Stomach (tissue), 9 donors: Measurements from ENCODE around the gene GALNT17. TPM values are rescaled to one million over a fixed set of nuclear protein-coding genes. Genes with fewer than 3 reads are reported as not detected.

ENCODE experiments used
- DNase-seq, 2 donors: peaks; one replicate each; pipeline versions ENCODE4 v3.0.0 to v3.0.0-alpha.2; 2013 to 2019
- H3K27ac ChIP-seq, 5 donors: fragments of 200-600 bp in 4 of 5; sonication (generic) in 4 of 5; one replicate each; pipeline ENCODE4 v1.5.1; 2013 to 2019; ENCODE audit warnings: mild to moderate bottlenecking in 1 of 5, moderate library complexity in 1 of 5
- H3K27me3 ChIP-seq, 3 donors: fragments of 200-600 bp; sonication (generic); one replicate each; pipeline ENCODE4 v1.5.1; 2017 to 2019; ENCODE audit warnings: mixed run types in 1 of 3
- H3K36me3 ChIP-seq, 4 donors: fragments of 200-600 bp; sonication (generic); 1 replicate in 3 of 4; 2 replicates in 1 of 4; pipeline ENCODE4 v1.5.1; 2016 to 2019
- H3K4me1 ChIP-seq, 4 donors: fragments of 200-600 bp; sonication (generic); one replicate each; pipeline ENCODE4 v1.5.1; 2016 to 2019
- H3K4me3 ChIP-seq, 4 donors: fragments of 200-600 bp; sonication (generic) in 3 of 4; one replicate each; pipeline ENCODE4 v1.5.1; 2016 to 2019; ENCODE audit warnings: mild to moderate bottlenecking in 1 of 4
- H3K9me3 ChIP-seq, 4 donors: fragments of 200-600 bp; sonication (generic); one replicate each; pipeline ENCODE4 v1.5.1; 2016 to 2019
- CTCF ChIP-seq, 7 experiments: fragments of 450-650 bp in 4 of 7; fragments of 200-600 bp in 3 of 7; sonication (generic) in 3 of 7; IDR thresholded peaks; one replicate each; pipeline ENCODE4 v1.5.1; 2016 to 2019; ENCODE audit warnings: antibody characterized with exemption in 7 of 7, control low read depth in 2 of 7, mild to moderate bottlenecking in 1 of 7
- EP300 ChIP-seq: sonication (generic); formaldehyde crosslinking; IDR thresholded peaks from one replicate; pipeline ENCODE4 v1.6.1; 2017; ENCODE audit warnings: antibody characterized with exemption
- POLR2A ChIP-seq, 4 donors: fragments of 450-650 bp; IDR thresholded peaks; one replicate each; pipeline ENCODE4 v1.6.1; 2016; ENCODE audit warnings: antibody characterized with exemption in 4 of 4, control low read depth in 2 of 4, mild to moderate bottlenecking in 1 of 4, moderate library complexity in 1 of 4
- POLR2AphosphoS5 ChIP-seq, 3 donors: sonication (generic); formaldehyde crosslinking; IDR thresholded peaks; one replicate each; pipeline ENCODE4 v1.6.1; 2016; ENCODE audit warnings: antibody characterized with exemption in 3 of 3
- WGBS, 5 donors: extraction: QIAGEN DNeasy Blood & Tissue Kit in 3 of 5; methylation state at CpG; one replicate each; pipeline versions ENCODE4 v1.1.5 to v1.1.7; 2013 to 2018; 5-methylcytosine and 5-hydroxymethylcytosine counted together
- intact Hi-C: fragments of 100-400 bp; cut with DNase I; formaldehyde crosslinking; loops from one replicate; pipeline ENCODE4 v1.15.1; 2023; ENCODE audit warnings: low total_unique reads
- polyA plus RNA-seq, 3 donors: library from polyadenylated mRNA; stranded (reverse); fragments of 200-250 nt; gene quantifications; one replicate each; pipeline ENCODE4 v1.2.3, GENCODE V29; 2013
- total RNA-seq, 5 donors: library from RNA; depleted of rRNA; stranded (reverse); fragments of >200 nt; gene quantifications; one replicate each; pipeline versions ENCODE4 v1.1.0 to v1.2.3, GENCODE V29; 2014 to 2016
- donor health status: healthy with polysubstance abuse.
- donor health status: Bipolar disorder and iron deficiency.
- donor health status: healthy.

The GALNT17 gene
- total and polyA plus RNA-seq, 8 donors, result 0.76 to 12.5 (median 1.6) TPM; not detected in 1

- TF ChIP-seq POLR2A (IDR thresholded peaks at IDR 0.05), result no peak
- no peak for TF ChIP-seq CTCF (IDR thresholded peaks at IDR 0.05)
- TF ChIP-seq EP300, result no peak
- TF ChIP-seq POLR2AphosphoS5 (IDR thresholded peaks at IDR 0.05), result no peak
- no peak for DNase-seq
- Histone ChIP-seq H3K36me3 (no peaks in the 10 kb centered on the region), H3K4me1 (no peaks in the 10 kb centered on the region), H3K4me3 (no peak overlapping the region), H3K9me3 (peaks cover 4 to 18% (median 7%) of the 10 kb centered on the region in 4 donors), H3K27me3 (no peaks in the 10 kb centered on the region), H3K27ac (no peak overlapping the region)
- intact Hi-C loops, result no loop called here
Observed at GRCh38 chr7:71343039-71343438, 211.1 kb downstream of the GALNT17 start.

GRCh38 chr7:71343892-71344291 is 211.9 kb downstream of the GALNT17 start:
- no peak for DNase-seq
- intact Hi-C loops, result no loop called here

GRCh38 chr7:71345117-71345884 is 213.4 kb downstream of the GALNT17 start:
- intact Hi-C loops, result no loop called here
- Histone ChIP-seq H3K4me3 (no peak overlapping the region), H3K36me3 (no peaks in the 10 kb centered on the region), H3K27ac (no peak overlapping the region), H3K9me3 (peaks cover 4 to 18% (median 7%) of the 10 kb centered on the region in 4 donors), H3K4me1 (peaks cover 0 to 6% (median 0%) of the 10 kb centered on the region in 4 donors), H3K27me3 (no peaks in the 10 kb centered on the region)
- WGBS, 5 donors, result 74 to 86% (median 81%) methylated on average over 9 of the region's 9 CpGs
- DNase-seq, result no peak
- no peak for TF ChIP-seq POLR2AphosphoS5 (IDR thresholded peaks at IDR 0.05)
- TF ChIP-seq EP300, result no peak
- no peak for TF ChIP-seq POLR2A (IDR thresholded peaks at IDR 0.05)
- no peak for TF ChIP-seq CTCF (IDR thresholded peaks at IDR 0.05)

More at GRCh38 chr7:71343892-71344291, 211.9 kb downstream of the GALNT17 start:
- TF ChIP-seq POLR2A (IDR thresholded peaks at IDR 0.05), result no peak
- TF ChIP-seq EP300, result no peak
- no peak for TF ChIP-seq POLR2AphosphoS5 (IDR thresholded peaks at IDR 0.05)
- TF ChIP-seq CTCF (IDR thresholded peaks at IDR 0.05), result no peak
- no peak overlapping the region for H3K4me3 ChIP-seq
- H3K9me3 ChIP-seq, result peaks cover 4 to 18% (median 7%) of the 10 kb centered on the region in 4 donors
- no peaks in the 10 kb centered on the region for H3K4me1 ChIP-seq
- H3K36me3 ChIP-seq, result no peaks in the 10 kb centered on the region
- H3K27ac ChIP-seq, result no peak overlapping the region
- WGBS, 5 donors, result 17 to 38% (median 23%) methylated on average over 1 of the region's 1 CpG
- no peaks in the 10 kb centered on the region for H3K27me3 ChIP-seq

GRCh38 chr7:71348821-71349681 is 217.1 kb downstream of the GALNT17 start:
- TF ChIP-seq EP300 (no peak), POLR2A (IDR thresholded peaks at IDR 0.05) (no peak), POLR2AphosphoS5 (IDR thresholded peaks at IDR 0.05) (no peak), CTCF (IDR thresholded peaks at IDR 0.05) (no peak)
- Histone ChIP-seq H3K36me3 (no peaks in the 10 kb centered on the region), H3K27me3 (no peaks in the 10 kb centered on the region), H3K9me3 (peaks cover 0 to 35% (median 16%) of the 10 kb centered on the region in 4 donors), H3K27ac (no peak overlapping the region), H3K4me1 (peaks cover 0 to 6% (median 0%) of the 10 kb centered on the region in 4 donors), H3K4me3 (peak overlapping the region in 3 of 4 donors; percentile 3 to 11 (median 8))
- intact Hi-C loops, result no loop called here
- 35 to 45% (median 44%) methylated on average over 16 of the region's 16 CpGs for WGBS, 5 donors
- DNase-seq, result peak in 1 of 2 donors; percentile 63
